Activated T-helper 17 cell treated with anti-CD3 and anti-CD28 coated beads, Interleukin-2, amount 50 U/mL, for 72 hours (primary cell): Measurements from ENCODE around the gene C6orf141. TPM values are rescaled to one million over a fixed set of nuclear protein-coding genes. Genes with fewer than 3 reads are reported as not detected.

Experiments used
- ATAC-seq: fragments of 150-1000 bp; cut with Tn5 transposase; replicated peaks from 2 replicates; pipeline ENCODE4 v1.10.0; 2021; ENCODE audit warnings: mild to moderate bottlenecking, moderate library complexity
- H3K27ac Mint-ChIP-seq: one replicate; pipeline ENCODE4 v1.8.0; 2022; ENCODE audit warnings: mixed read lengths
- H3K27me3 Mint-ChIP-seq: one replicate; pipeline ENCODE4 v1.8.0; 2022; ENCODE audit warnings: mixed read lengths
- H3K36me3 Mint-ChIP-seq: one replicate; pipeline ENCODE4 v1.8.0; 2022; ENCODE audit warnings: low read depth, mild to moderate bottlenecking, mixed read lengths
- H3K4me1 Mint-ChIP-seq: one replicate; pipeline ENCODE4 v1.8.0; 2022; ENCODE audit warnings: mixed read lengths
- H3K4me3 Mint-ChIP-seq: one replicate; pipeline ENCODE4 v1.8.0; 2022; ENCODE audit warnings: mild to moderate bottlenecking, mixed read lengths
- H3K9me3 Mint-ChIP-seq: one replicate; pipeline ENCODE4 v1.8.0; 2022; ENCODE audit warnings: mixed read lengths
- total RNA-seq, 2 donors: library from RNA; stranded (reverse); gene quantifications; one replicate each; pipeline ENCODE4 v1.2.3, GENCODE V29; 2022

Gene C6orf141
- total RNA-seq, result not detected

DNA sequence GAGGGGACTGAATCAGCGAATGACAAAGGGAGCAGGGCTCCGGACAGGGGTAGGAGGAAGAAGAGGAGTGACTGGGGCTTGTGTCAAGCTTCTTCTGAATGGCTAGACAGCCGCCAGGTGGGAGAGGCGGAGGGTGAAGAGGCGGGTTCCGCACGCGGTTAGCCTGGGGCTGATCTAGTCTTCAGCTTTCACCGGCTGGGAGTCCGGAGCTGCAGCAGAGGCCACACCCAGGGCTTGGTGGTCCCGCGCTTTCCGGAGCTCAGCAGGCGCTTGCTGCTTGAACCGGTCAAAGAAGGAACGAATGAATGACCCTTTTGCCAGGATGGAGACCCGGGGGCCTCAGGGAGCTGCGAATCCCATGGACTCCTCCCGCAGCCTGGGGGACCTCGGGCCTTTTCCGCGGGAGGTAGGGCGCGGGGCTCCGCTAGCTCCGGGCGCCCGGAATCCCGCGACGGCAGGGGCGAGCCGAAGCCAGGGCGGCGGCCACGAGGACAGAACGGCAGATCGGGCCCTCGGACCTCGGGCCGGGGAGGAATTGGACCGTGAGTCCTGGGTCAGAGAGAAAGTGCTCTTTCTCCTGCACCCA is at the start of gene C6orf141:
TSS of gene C6orf141 (plus strand) at position 177 of the 586 bp plus-strand sequence. CDS start at position 302, 125 bp downstream.
- Mint-ChIP-seq H3K4me3 (peak within 1 kb of the TSS; percentile 86), H3K27ac (no peak within 1 kb of the TSS), H3K27me3 (peaks cover 26% of the 10 kb centered on the region), H3K4me1 (peaks cover 11% of the 10 kb centered on the region), H3K36me3 (no peaks in the 10 kb centered on the region), H3K9me3 (no peaks in the 10 kb centered on the region)
- peak; percentile 48 for ATAC-seq

DNA sequence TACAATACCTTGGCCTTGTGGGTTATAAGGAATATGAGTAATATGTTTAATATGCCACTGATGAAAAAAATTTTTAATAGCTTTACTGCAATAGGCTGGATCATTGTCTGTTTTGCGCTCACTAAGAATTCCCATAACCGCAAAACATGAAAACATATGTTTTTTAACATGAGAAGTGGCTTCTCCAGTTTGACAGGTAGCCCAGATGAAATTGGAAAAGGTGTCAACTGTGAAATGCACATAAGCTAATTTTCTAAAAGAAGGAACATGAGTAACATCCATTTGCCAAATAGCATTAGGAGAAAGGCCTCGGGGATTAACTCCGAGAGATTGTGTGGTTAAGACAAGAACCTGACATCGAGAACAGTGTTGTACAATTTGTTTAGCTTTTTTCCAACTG is 45.8 kb upstream of the C6orf141 start:
- peaks cover 4% of the 10 kb centered on the region for H3K9me3 Mint-ChIP-seq
- no peak for ATAC-seq
- no peak overlapping the region for H3K27ac Mint-ChIP-seq
- no peaks in the 10 kb centered on the region for H3K36me3 Mint-ChIP-seq
- H3K4me3 Mint-ChIP-seq, result no peak overlapping the region
- H3K27me3 Mint-ChIP-seq, result peaks cover 10% of the 10 kb centered on the region
- H3K4me1 Mint-ChIP-seq, result no peaks in the 10 kb centered on the region

DNA sequence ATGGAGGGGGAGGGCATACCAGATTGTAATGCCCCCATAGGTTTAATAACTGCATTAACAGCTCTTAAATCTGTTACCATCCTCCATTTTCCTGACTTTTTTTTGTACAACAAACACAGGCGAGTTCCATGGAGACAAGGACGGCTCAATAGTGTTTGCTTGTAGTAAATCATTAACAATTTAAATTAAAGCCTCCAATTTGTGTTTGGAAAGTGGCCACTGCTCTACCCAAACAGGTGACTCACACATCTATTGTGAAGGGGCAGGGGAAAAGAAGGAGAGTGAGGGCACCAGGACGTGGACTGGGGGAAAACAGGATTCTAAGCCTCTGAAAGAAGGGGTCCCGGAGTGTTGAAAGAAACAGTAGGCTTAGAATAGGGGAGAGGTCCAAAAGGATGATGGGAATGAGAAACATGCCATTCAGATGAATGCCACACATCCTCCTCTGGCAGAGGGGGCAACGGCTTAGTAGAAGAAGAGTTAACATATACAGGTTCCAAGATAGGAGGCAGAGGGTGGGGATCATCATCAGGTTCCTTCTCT is 43.8 kb upstream of the C6orf141 start:
- Mint-ChIP-seq H3K9me3 (peaks cover 4% of the 10 kb centered on the region), H3K4me3 (no peak overlapping the region), H3K4me1 (no peaks in the 10 kb centered on the region), H3K36me3 (no peaks in the 10 kb centered on the region), H3K27ac (no peak overlapping the region), H3K27me3 (peaks cover 14% of the 10 kb centered on the region)
- no peak for ATAC-seq

DNA sequence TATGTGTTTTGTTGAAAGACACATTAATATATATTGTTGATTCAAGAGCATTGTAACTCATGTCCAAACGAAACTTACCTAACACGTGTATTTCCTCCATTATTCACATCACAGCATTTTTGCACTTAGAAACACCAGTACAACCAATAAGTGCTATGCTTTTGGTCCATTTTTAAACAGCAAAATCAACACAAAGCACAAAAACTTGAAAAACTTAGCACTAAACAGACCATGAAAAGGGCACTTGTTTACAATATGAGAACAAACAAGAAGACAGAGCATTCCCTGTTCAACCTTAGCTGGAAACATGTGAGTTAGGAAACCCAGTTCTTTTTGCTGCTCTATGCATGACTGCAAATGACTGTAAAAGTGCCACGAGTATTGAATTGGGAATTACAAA is 41.1 kb upstream of the C6orf141 start:
- Mint-ChIP-seq H3K9me3 (peaks cover 4% of the 10 kb centered on the region), H3K27ac (no peak overlapping the region), H3K27me3 (peaks cover 18% of the 10 kb centered on the region), H3K4me3 (no peak overlapping the region), H3K36me3 (no peaks in the 10 kb centered on the region), H3K4me1 (no peaks in the 10 kb centered on the region)
- ATAC-seq, result no peak

DNA sequence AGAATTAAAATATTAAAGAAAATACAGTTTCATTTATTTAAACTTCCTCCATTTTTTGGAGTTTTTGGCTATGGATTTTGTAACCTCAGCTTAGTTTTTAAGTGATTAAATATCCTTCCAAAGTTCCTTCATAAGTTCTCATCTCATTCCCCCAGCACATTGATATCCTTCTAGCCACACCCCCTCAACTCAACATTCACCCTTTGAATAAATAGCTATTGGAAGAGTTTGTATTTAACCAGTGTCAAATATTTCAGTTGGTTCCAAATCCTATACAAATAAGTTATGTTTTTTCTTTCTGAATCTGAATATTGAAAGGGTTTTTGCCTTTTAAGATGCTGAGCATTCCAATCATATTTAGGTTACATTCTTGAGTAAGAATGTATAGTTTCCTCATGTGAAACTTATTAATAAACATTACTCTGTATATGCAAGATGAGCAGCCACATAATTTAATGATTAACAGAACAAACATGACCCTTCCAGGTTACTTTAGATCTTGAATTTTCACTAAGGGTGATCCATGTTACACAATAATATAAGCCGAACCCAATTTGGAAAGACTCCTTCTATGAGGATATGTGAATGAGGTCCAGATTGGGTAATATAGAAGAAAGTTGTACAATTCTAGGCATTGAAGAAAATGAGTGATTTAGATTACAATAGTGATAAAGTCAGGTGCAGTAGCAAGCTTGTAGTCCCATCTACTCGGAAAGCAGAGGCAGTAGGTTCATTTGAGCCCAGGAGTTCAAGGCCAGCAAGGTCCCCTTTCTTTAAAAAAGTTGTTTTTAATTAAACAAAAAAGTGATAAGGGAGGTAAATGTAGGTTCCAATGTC is 37.1 kb upstream of the C6orf141 start:
- Mint-ChIP-seq H3K9me3 (no peaks in the 10 kb centered on the region), H3K36me3 (no peaks in the 10 kb centered on the region), H3K4me3 (no peak overlapping the region), H3K4me1 (no peaks in the 10 kb centered on the region), H3K27ac (no peak overlapping the region), H3K27me3 (peaks cover 16% of the 10 kb centered on the region)
- ATAC-seq, result no peak

DNA sequence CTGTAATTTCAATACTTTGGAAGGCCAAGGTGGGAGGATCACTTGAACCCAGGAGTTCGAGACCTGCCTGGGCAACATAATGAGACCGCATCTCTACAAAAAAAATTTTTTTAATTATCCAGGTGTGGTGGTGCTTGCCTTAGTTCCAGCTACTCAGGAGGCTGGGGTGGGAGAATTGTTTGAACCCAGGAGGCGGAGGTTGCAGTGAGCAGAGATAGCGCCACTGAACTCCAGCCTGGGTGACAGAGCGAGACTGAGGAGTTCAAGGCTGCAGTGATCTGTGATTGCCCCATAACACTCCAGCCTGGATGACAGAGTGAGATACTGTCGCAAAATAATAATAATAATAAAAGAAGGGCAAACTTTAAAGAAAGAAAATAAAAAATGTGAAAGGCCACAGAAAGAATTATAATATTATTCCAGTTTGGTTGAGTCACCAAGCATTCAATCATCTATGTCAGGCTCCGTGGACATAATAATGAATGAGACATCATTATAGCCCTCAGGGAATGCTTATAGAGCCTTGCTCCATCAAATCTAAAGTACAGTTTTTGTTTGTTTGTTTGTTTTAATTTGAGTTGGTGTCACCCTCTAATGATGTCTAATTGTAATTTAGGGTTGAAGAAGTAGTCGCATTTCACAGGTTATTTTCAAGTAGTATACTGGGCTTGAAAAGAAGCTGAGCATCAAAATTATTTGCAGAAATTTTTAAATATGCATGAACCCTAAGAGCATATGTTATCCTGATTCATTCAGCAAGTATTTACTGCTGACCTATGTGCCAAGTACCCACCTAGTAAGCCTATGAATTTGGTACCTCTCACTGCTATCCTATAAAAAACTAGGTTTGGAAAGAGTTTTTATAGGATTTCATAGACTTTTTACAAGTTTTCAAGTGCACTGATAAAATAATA is 35.6 kb upstream of the C6orf141 start:
- no peak for ATAC-seq
- Mint-ChIP-seq H3K27me3 (peaks cover 14% of the 10 kb centered on the region), H3K4me3 (no peak overlapping the region), H3K36me3 (no peaks in the 10 kb centered on the region), H3K9me3 (no peaks in the 10 kb centered on the region), H3K4me1 (no peaks in the 10 kb centered on the region), H3K27ac (no peak overlapping the region)

DNA sequence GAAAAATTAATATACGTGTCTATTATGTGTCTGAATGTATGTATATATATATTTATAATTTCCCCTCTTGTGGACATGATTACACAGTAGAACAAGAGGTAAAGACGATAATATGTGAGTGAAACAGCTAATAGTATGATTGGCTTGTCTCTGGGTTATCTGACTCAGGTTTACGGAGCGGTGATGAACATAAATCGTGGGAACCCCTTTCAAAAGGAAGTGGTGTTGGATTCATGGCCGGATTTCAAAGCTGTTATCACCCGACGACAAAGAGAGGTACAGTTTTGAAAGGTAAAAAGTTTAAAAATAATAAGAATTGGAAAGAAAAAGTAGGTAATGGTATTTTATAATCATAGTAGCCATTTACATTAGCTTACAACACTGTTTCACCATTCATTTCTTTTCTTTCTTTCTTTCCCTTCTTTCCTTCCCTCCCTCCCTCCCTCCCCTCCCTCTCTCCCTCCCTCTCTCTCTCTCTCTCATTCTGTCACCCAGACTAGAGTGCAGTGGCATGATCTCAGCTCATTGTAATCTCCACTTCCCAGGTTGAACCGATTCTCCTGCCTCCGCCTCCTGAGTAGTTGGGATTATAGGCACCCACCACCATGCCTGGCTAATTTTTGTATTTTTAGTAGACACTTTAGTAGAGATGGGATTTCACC is 34.9 kb upstream of the C6orf141 start:
- Mint-ChIP-seq H3K36me3 (no peaks in the 10 kb centered on the region), H3K27me3 (peaks cover 16% of the 10 kb centered on the region), H3K27ac (no peak overlapping the region), H3K4me1 (no peaks in the 10 kb centered on the region), H3K9me3 (no peaks in the 10 kb centered on the region), H3K4me3 (no peak overlapping the region)
- ATAC-seq, result no peak

DNA sequence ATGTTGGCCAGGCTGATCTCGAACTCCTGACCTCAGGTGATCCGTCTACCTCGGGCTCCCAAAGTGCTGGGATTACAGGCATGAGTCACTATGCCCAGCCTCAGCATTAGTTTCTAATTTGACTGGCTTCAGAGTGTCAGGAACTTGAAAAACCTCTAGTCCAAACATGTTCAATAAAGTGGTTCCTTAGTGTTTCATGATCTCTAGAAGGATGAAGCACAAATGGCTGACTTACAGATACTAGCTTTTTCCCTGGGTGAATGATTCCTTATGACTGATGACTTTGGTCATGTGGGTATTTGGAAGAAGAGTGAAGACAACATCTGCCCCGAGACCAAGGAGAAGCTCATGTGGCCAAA is 34.3 kb upstream of the C6orf141 start:
- Mint-ChIP-seq H3K9me3 (no peaks in the 10 kb centered on the region), H3K4me3 (no peak overlapping the region), H3K27me3 (peaks cover 16% of the 10 kb centered on the region), H3K4me1 (no peaks in the 10 kb centered on the region), H3K27ac (no peak overlapping the region), H3K36me3 (no peaks in the 10 kb centered on the region)
- no peak for ATAC-seq

DNA sequence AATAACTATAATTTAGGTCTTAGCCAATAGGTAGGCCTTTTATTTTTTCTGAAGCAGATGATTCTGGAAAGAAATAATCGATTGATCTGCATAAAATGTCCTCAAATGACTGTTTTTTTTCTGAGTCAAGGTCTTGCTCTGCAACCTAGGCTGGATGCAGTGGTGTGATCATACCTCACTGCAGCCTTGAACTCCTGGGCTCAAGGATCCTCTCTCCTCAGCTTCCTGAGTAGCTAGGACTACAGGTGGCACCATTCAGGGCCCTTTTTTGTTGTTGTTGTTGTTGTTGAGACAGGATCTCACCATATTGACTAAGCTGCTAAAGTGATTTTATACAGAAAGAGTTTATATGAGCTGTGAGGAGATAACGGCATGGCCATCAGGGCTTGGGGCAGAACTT is 32.5 kb upstream of the C6orf141 start:
- Mint-ChIP-seq H3K9me3 (no peaks in the 10 kb centered on the region), H3K4me3 (no peak overlapping the region), H3K36me3 (no peaks in the 10 kb centered on the region), H3K27ac (no peak overlapping the region), H3K4me1 (no peaks in the 10 kb centered on the region), H3K27me3 (peaks cover 13% of the 10 kb centered on the region)
- no peak for ATAC-seq

DNA sequence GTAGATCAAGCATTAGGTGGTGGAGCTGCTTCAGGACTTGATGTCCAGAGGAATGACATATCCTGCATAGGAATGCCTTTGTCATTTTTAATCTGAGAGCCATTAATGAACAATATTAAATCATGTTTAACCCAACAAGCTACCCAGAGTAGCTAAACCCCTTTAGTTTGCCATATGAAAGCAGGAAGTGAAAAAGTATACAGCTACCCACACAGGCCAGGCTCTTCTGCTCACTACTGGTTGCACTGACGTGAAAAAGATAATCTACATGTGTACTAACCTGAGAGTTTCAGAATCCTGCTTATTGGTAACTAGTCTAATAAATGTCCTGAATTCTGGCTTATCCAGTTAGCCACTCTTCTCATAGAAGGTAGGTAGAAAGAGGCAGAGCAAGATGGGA is 30.8 kb upstream of the C6orf141 start:
- no peaks in the 10 kb centered on the region for H3K4me1 Mint-ChIP-seq
- ATAC-seq, result no peak

DNA sequence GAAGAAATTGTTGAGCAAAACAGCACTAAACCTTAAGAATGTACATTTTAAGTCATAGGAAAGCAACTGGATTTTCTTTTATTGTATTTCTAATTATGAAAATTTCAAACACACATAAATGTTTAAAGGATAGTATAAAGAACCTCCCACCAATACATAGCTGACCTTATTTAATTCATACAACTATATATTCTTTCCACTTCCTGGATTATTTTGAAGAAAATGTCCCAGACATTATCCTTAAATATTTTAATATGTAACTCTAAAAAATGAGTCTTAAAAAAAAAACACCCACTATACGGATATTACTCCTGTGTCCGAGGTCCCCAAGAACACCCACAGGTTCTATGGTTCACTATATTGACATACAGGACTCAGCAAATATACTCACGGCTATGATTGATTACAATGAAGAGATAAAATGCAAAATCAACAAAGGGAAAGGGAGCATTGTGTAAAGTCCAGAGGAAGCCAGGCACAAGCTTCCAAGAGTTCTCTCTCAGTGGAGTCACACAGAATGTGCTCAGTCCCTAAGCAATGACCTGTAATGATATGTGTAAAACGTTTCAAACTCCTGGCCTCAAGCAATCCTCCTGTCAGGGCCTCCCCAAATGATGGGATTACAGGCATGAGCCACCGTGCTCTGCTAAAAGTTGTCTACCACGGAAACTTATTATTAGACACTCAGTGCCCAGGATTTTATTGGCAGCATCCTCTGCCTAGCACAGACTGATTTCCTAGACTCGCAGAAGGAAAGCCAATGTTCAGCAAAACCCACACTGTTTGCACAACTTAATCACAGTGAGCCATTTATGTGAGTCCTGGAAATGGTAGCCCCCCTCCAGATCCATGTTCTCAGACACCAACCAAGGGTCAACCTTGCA is 27.5 kb upstream of the C6orf141 start:
- no peaks in the 10 kb centered on the region for H3K36me3 Mint-ChIP-seq
- ATAC-seq, result no peak
- no peaks in the 10 kb centered on the region for H3K9me3 Mint-ChIP-seq
- no peak overlapping the region for H3K4me3 Mint-ChIP-seq
- H3K27ac Mint-ChIP-seq, result no peak overlapping the region
- H3K27me3 Mint-ChIP-seq, result peaks cover 3% of the 10 kb centered on the region
- no peaks in the 10 kb centered on the region for H3K4me1 Mint-ChIP-seq

More for the DNA sequence above, 30.8 kb upstream of the C6orf141 start:
- no peak overlapping the region for H3K4me3 Mint-ChIP-seq
- H3K27me3 Mint-ChIP-seq, result peaks cover 9% of the 10 kb centered on the region
- H3K36me3 Mint-ChIP-seq, result no peaks in the 10 kb centered on the region
- H3K27ac Mint-ChIP-seq, result no peak overlapping the region
- no peaks in the 10 kb centered on the region for H3K9me3 Mint-ChIP-seq

DNA sequence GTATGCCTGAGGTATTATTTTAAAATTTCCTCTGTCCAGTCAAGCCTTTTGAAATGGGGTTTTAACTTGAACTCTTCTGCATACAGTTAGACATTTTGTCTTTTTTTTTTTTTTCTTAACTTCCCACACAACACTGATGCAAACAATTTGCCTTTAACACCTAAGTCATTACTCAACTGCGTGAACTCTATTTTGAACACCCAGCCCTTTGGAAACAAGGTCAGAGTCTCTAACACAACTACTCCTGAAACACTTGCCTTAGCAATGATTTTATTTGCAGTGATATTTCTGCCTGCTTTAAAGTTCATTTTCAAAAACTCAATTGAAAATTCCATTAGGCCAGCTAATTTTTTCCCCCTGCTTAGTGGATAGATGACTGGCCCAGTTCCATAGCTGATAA is 26.6 kb upstream of the C6orf141 start:
- no peak for ATAC-seq
- Mint-ChIP-seq H3K36me3 (no peaks in the 10 kb centered on the region), H3K27me3 (peaks cover 3% of the 10 kb centered on the region), H3K27ac (no peak overlapping the region), H3K4me1 (no peaks in the 10 kb centered on the region), H3K4me3 (no peak overlapping the region), H3K9me3 (no peaks in the 10 kb centered on the region)

DNA sequence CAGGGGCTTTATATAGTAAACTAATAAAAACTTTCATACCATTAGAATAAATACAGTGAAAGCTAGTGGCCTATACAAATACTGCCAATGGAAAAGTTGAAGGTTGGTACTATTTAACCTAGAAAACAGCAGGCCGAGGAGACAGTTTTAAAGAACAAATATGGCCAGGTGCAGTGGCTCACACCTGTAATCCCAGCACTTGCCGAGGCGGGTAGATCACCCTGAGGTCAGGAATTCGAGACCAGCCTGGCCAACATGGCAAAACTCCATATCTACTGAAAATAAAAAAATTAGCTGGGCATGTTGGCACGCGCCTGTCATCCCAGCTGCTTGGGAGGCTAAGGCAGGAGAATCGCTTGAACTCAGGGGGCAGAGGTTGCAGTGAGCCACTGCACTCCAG is 25.9 kb upstream of the C6orf141 start:
- Mint-ChIP-seq H3K36me3 (no peaks in the 10 kb centered on the region), H3K27me3 (peaks cover 3% of the 10 kb centered on the region), H3K9me3 (no peaks in the 10 kb centered on the region), H3K27ac (no peak overlapping the region), H3K4me3 (no peak overlapping the region), H3K4me1 (no peaks in the 10 kb centered on the region)
- no peak for ATAC-seq
